Fibroblast of mammary gland (primary cell): ENCODE results near the gene TBC1D5.

ENCODE experiments used
- DNase-seq: peaks from one replicate; pipeline ENCODE4 v3.0.0-alpha.2; 2010; ENCODE audit warnings: low read depth
- H3K4me3 ChIP-seq: 2 replicates; pipeline ENCODE4 v1.5.1; 2011; ENCODE audit warnings: low read depth, mild to moderate bottlenecking, low read length, moderate library complexity; ENCODE audit not compliant: control insufficient read depth
- TF ChIP-seq, protein P1 (sequence below): conservative IDR thresholded peaks from 2 replicates; pipeline ENCODE4 v1.5.1; 2011; ENCODE audit warnings: low read depth, low read length, inconsistent platforms; ENCODE audit not compliant: control insufficient read depth, insufficient read depth

TBC1D5 gene

DNA sequence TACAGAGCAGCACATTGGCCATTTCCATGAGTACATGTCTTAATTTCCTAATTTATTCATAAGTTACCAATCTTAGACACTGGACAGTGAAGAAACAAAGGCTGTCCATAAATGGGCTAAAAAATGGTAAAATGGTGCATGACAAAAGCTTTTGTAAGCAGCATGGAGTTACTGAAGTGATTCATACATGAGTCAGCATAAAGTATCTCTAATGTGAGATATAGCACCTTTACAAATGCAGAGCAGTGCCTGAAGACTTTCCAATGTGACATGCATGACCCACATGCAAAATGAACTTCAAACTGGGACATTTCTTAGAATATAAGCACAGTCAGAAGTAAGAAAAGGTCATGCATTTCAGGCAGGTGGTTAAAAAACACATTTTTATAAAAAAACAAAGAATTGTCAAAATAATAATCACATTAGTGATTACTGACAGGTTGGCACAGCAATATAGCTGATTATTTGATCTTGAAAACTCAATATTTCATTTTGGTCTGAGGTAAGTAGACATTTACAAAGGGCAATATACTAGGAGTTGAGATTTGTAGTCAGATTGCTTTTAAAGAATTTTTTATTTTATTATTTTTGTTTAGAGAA is 558.4 kb downstream of the TBC1D5 start:
- TF ChIP-seq, protein P1, sequence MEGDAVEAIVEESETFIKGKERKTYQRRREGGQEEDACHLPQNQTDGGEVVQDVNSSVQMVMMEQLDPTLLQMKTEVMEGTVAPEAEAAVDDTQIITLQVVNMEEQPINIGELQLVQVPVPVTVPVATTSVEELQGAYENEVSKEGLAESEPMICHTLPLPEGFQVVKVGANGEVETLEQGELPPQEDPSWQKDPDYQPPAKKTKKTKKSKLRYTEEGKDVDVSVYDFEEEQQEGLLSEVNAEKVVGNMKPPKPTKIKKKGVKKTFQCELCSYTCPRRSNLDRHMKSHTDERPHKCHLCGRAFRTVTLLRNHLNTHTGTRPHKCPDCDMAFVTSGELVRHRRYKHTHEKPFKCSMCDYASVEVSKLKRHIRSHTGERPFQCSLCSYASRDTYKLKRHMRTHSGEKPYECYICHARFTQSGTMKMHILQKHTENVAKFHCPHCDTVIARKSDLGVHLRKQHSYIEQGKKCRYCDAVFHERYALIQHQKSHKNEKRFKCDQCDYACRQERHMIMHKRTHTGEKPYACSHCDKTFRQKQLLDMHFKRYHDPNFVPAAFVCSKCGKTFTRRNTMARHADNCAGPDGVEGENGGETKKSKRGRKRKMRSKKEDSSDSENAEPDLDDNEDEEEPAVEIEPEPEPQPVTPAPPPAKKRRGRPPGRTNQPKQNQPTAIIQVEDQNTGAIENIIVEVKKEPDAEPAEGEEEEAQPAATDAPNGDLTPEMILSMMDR, result no peak
- H3K4me3 ChIP-seq, result no peak overlapping the region
- peak; percentile 64 for DNase-seq

DNA sequence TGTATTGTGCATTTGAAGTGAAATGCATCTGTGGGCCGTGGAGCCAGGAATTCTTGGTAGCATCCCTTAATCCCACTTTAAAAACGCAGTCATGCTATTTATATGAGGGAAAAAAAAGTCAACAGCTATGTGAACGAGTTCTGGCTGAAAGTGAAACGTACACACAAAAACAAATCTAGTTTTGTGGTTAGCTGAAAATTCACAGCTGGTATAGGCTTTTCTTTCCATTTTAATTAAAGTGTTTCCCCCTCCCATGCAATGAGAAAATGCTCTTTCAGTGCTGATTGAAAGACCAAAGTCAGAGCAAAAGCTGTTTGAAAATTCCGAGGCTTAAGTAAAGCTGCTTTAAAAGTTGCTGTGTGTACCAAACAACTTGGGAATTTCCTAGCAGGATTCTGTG is 560.3 kb downstream of the TBC1D5 start:
- H3K4me3 ChIP-seq, result no peak overlapping the region
- TF ChIP-seq, protein P1, result no peak
- DNase-seq, result no peak

DNA sequence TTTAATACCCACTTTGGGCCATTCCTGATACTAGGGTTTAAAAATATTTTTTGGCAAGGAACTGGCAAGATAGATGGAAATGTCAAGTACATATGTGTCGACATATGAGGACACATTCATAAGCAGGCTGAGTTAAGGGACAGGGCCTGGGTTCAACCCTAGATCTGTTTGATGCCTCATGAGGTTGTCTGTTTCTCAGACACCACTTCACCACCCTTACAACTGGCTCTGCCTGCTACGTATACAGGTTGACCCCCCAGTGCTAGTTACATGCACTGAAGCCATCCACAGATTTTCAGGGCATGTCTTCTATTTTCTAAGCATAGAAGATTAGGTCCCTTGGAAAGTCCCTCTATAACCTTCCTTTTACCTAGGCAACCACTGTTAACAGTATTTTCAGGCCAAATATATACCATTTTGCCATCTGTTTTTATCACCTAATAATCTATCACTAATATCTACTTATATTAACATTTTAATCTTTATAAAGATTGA is 561.0 kb downstream of the TBC1D5 start:
- no peak for DNase-seq

DNA sequence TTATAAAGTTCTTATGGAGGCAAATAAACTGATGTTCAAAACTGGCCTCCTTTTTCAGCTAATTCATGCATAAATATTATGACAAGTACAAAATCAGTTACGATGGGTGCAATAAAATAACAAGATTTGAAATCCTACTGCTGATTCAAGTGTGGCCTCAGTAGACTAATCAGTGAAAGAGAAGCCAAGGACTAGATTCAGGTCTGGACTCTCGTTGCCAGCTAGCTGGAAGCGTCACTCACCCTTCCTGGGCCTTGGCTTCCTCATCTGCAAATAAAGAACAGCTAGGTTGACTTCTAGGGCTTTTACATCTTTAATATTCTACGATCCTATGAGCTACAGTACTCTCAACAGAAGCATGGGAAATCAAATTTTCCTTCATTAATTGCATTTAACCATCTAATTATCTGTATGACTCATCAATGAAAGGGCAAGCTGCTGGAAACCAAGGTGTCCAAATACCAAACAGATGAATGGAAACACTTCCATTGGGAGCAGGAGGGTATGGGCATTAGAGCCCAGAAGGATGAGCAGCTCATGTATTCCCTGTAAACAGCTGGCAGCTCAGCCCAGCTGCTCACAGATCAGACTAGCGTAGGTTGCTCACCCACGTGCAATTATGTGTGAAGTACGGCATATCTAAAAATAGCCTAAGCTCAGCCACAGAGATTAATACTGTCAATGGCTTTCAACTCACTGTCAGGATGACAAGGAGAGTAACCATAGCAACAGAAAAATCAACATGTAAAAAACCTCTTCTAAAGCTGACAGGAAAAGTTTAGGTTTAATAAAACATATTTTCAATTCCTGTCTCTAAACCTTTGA is 562.8 kb downstream of the TBC1D5 start:
- H3K4me3 ChIP-seq, result no peak overlapping the region
- DNase-seq, result peak; percentile 64
- TF ChIP-seq, protein P1, result no peak

More for the DNA sequence above, 561.0 kb downstream of the TBC1D5 start:
- H3K4me3 ChIP-seq, result no peak overlapping the region
- TF ChIP-seq, protein P1, result no peak

DNA sequence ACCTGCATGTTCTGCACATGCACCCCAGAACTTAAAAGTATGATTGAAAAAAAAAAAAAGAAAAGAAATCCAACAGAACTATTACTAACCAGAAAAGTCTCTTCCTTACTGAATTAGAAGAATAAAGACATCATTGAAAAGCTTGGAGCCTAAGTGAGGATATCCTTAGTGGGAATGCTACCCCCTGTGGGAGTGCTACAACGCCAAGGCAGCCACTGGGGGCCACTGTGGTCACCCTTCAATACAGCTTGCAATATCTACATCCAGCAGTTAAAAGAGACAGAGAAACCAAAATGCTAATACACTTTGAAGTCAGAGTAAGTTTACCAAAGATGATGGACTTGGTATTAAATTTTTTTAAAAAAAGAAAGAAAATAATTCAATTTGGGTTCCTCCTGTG is 565.7 kb downstream of the TBC1D5 start:
- no peak for DNase-seq
- TF ChIP-seq, protein P1, result no peak
- no peak overlapping the region for H3K4me3 ChIP-seq

DNA sequence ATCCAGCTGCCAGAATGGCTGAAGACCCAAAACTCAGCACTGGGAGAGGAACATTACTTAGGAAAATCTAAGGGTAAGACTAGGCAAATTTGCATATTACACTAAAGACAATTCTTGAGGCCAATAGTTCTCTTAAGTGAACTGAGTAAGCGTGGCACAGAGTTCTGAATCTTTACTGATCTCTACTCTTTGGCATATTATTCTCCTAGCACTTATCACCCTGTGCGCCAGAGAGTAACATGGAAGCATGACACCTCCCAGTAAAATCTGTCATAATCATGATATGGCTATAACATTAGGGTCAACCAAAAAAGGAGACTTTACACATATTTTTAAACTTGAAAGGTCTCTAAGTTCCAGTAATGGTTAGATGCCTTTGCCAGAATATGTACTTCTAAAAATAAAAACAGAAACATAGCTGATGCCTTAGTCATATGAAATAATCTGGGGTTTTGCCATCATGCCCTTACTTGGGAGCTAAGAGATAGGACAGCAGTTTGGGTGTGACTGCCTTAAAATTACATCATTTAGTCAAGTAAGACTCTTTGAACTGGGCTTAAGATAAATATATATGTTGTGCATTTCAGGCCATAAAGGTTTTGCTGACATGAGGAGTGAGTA is 567.1 kb downstream of the TBC1D5 start:
- TF ChIP-seq, protein P1, result no peak
- no peak overlapping the region for H3K4me3 ChIP-seq
- peak; percentile 84 for DNase-seq
